Vagina (tissue), 2 donors: ENCODE results near the gene LPO.

ENCODE experiments used
- POLR2A ChIP-seq, 2 donors: fragments of 450-650 bp; IDR thresholded peaks; one replicate each; pipeline ENCODE4 v1.6.1; 2017; ENCODE audit warnings: antibody characterized with exemption in 2 of 2, mild to moderate bottlenecking in 2 of 2, moderate library complexity in 2 of 2
- TF ChIP-seq, protein P1 (sequence below), 3 experiments: fragments of 450-650 bp in 2 of 3; fragments of 200-600 bp in 1 of 3; sonication (generic) in 1 of 3; IDR thresholded peaks; one replicate each; pipeline ENCODE4 v1.5.1; 2017 to 2019; ENCODE audit warnings: antibody characterized with exemption in 3 of 3, mild to moderate bottlenecking in 2 of 3, moderate library complexity in 2 of 3

- TF ChIP-seq, protein P1, sequence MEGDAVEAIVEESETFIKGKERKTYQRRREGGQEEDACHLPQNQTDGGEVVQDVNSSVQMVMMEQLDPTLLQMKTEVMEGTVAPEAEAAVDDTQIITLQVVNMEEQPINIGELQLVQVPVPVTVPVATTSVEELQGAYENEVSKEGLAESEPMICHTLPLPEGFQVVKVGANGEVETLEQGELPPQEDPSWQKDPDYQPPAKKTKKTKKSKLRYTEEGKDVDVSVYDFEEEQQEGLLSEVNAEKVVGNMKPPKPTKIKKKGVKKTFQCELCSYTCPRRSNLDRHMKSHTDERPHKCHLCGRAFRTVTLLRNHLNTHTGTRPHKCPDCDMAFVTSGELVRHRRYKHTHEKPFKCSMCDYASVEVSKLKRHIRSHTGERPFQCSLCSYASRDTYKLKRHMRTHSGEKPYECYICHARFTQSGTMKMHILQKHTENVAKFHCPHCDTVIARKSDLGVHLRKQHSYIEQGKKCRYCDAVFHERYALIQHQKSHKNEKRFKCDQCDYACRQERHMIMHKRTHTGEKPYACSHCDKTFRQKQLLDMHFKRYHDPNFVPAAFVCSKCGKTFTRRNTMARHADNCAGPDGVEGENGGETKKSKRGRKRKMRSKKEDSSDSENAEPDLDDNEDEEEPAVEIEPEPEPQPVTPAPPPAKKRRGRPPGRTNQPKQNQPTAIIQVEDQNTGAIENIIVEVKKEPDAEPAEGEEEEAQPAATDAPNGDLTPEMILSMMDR (IDR thresholded peaks at IDR 0.05): no peak
- no peak for TF ChIP-seq POLR2A (IDR thresholded peaks at IDR 0.05)
Observed at GRCh38 chr17:58227733-58228132, 10.7 kb upstream of the LPO start.
